SU-DHL-6 (cell line): ENCODE measurements around the gene NPDC1.
"Not testable (repeated sequence)": the region's sequence is repeated elsewhere in the genome, so short reads cannot be mapped to it uniquely, and the experiment has no call there.

Experiments
- H2AFZ ChIP-seq: fragments of 200-600 bp; sonication (generic); 2 replicates; pipeline ENCODE4 v1.6.1; 2014; ENCODE audit warnings: low read depth, mild to moderate bottlenecking, moderate library complexity, mixed read lengths, antibody characterized with exemption, low read length; ENCODE audit not compliant: severe bottlenecking
- H3F3A ChIP-seq: fragments of 200-600 bp; shearing (Covaris generic); 2 replicates; pipeline ENCODE4 v1.6.0; 2016; ENCODE audit warnings: antibody characterized with exemption, mild to moderate bottlenecking; ENCODE audit not compliant: insufficient read depth
- H3K27ac ChIP-seq: fragments of 200-600 bp; sonication (generic); 2 replicates; pipeline ENCODE4 v1.5.1; 2016; ENCODE audit warnings: low read depth, mild to moderate bottlenecking, low read length, moderate library complexity, mixed read lengths
- H3K27me3 ChIP-seq: fragments of 200-600 bp; sonication (generic), shearing (Covaris generic); 2 replicates; pipeline ENCODE4 v1.6.0; 2014; ENCODE audit warnings: mild to moderate bottlenecking, low read length
- H3K36me3 ChIP-seq: fragments of 200-600 bp; sonication (generic); 2 replicates; pipeline ENCODE4 v1.6.1; 2014; ENCODE audit warnings: mild to moderate bottlenecking, low read length, mixed read lengths
- H3K4me2 ChIP-seq: fragments of 300-600, 200-600 bp; shearing (Covaris generic), sonication (generic); 2 replicates; pipeline ENCODE4 v1.6.0; 2014; ENCODE audit warnings: low read length, low read depth, mild to moderate bottlenecking; ENCODE audit not compliant: poor library complexity, severe bottlenecking
- H3K4me3 ChIP-seq: fragments of 200-600 bp; sonication (generic); 2 replicates; pipeline ENCODE4 v1.5.1; 2014; ENCODE audit warnings: antibody characterized with exemption, low read length, mild to moderate bottlenecking, mixed read lengths; ENCODE audit not compliant: insufficient read depth, poor library complexity, severe bottlenecking
- H3K79me2 ChIP-seq: fragments of 200-600 bp; sonication (generic); 2 replicates; pipeline ENCODE4 v1.6.1; 2014; ENCODE audit warnings: mild to moderate bottlenecking, low read length, moderate library complexity; ENCODE audit not compliant: insufficient read depth
- H3K9ac ChIP-seq: fragments of 200-600 bp; sonication (generic); 2 replicates; pipeline ENCODE4 v1.7.0; 2014; ENCODE audit warnings: mild to moderate bottlenecking, low read length
- H3K9me2 ChIP-seq: fragments of 200-600 bp; sonication (generic); replicated peaks from 2 replicates; pipeline ENCODE4 v1.6.1; 2014; ENCODE audit warnings: low read length; ENCODE audit not compliant: insufficient read depth
- H3K9me3 ChIP-seq: fragments of 200-600 bp; sonication (generic); 2 replicates; pipeline ENCODE4 v1.6.1; 2014; ENCODE audit warnings: low read length, mixed read lengths; ENCODE audit not compliant: insufficient read depth
- H4K20me1 ChIP-seq: fragments of 200-600 bp; sonication (generic); 2 replicates; pipeline ENCODE4 v1.6.1; 2014; ENCODE audit warnings: low read depth, mild to moderate bottlenecking, antibody characterized with exemption, low read length, moderate library complexity, mixed read lengths
- CTCF ChIP-seq: fragments of 200-600 bp; sonication (generic); IDR thresholded peaks from one replicate; pipeline ENCODE4 v1.5.1; 2017; ENCODE audit warnings: antibody characterized with exemption, mild to moderate bottlenecking, low read length, moderate library complexity; ENCODE audit not compliant: insufficient read depth, poor library complexity, severe bottlenecking
- EZH2phosphoT487 ChIP-seq: fragments of 200-600 bp; sonication (generic), shearing (Covaris generic); conservative IDR thresholded peaks from 2 replicates; pipeline ENCODE4 v1.6.1; 2018; ENCODE audit warnings: mild to moderate bottlenecking, antibody characterized with exemption, low read length, moderate library complexity, mixed read lengths

The NPDC1 gene

GRCh38 chr9:137034709-137035506, 11.1 kb downstream of the NPDC1 start:
- Histone ChIP-seq H3K9ac (no peak overlapping the region), H2AFZ (no peak overlapping the region), H3K27ac (no peak overlapping the region)

GRCh38 chr9:137034039-137034708, 11.8 kb downstream of the NPDC1 start:
- H3F3A ChIP-seq, result no peaks in the 10 kb centered on the region
- H3K9me3 ChIP-seq, result no peaks in the 10 kb centered on the region
- H3K27me3 ChIP-seq, result no peaks in the 10 kb centered on the region
- no peak overlapping the region for H2AFZ ChIP-seq
- H4K20me1 ChIP-seq, result no peaks in the 10 kb centered on the region
- no peak overlapping the region for H3K9ac ChIP-seq
- no peak overlapping the region for H3K27ac ChIP-seq
- no peaks in the 10 kb centered on the region for H3K36me3 ChIP-seq
- no peaks in the 10 kb centered on the region for H3K9me2 ChIP-seq
- no peaks in the 10 kb centered on the region for H3K79me2 ChIP-seq
- TF ChIP-seq EZH2phosphoT487, result no peak
- TF ChIP-seq CTCF, result no peak
- no peak overlapping the region for H3K4me3 ChIP-seq
- no peak overlapping the region for H3K4me2 ChIP-seq

More at GRCh38 chr9:137034709-137035506, 11.1 kb downstream of the NPDC1 start:
- Histone ChIP-seq H4K20me1 (no peaks in the 10 kb centered on the region), H3K9me3 (no peaks in the 10 kb centered on the region), H3K4me3 (no peak overlapping the region), H3K9me2 (no peaks in the 10 kb centered on the region), H3K27me3 (no peaks in the 10 kb centered on the region), H3K79me2 (no peaks in the 10 kb centered on the region), H3K4me2 (no peak overlapping the region), H3K36me3 (no peaks in the 10 kb centered on the region), H3F3A (no peaks in the 10 kb centered on the region)
- peak; percentile 90 for TF ChIP-seq CTCF
- TF ChIP-seq EZH2phosphoT487, result no peak

GRCh38 chr9:137033481-137033880, 12.5 kb downstream of the NPDC1 start:
- not testable (repeated sequence) for H4K20me1 ChIP-seq, H3K9ac ChIP-seq, H3K36me3 ChIP-seq, H3K79me2 ChIP-seq, H2AFZ ChIP-seq, H3F3A ChIP-seq, H3K9me2 ChIP-seq, H3K9me3 ChIP-seq, H3K4me2 ChIP-seq, H3K4me3 ChIP-seq, H3K27ac ChIP-seq, H3K27me3 ChIP-seq

GRCh38 chr9:137032858-137033257, 13.1 kb downstream of the NPDC1 start:
- H3K36me3 ChIP-seq, result no peaks in the 10 kb centered on the region
- no peaks in the 10 kb centered on the region for H3K9me3 ChIP-seq
- no peaks in the 10 kb centered on the region for H3F3A ChIP-seq
- no peak overlapping the region for H2AFZ ChIP-seq
- no peaks in the 10 kb centered on the region for H3K9me2 ChIP-seq
- H3K27ac ChIP-seq, result no peak overlapping the region
- TF ChIP-seq CTCF (no peak), EZH2phosphoT487 (no peak)
- no peak overlapping the region for H3K4me3 ChIP-seq
- no peaks in the 10 kb centered on the region for H3K27me3 ChIP-seq
- no peak overlapping the region for H3K4me2 ChIP-seq
- H3K9ac ChIP-seq, result no peak overlapping the region
- no peaks in the 10 kb centered on the region for H4K20me1 ChIP-seq
- H3K79me2 ChIP-seq, result no peaks in the 10 kb centered on the region
